ENCODE data around the gene FANCG. TPM values are rescaled to one million over a fixed set of nuclear protein-coding genes. Genes with fewer than 3 reads are reported as not detected.

FANCG gene
- total RNA-seq, 1 experiment from 2014 or later: 108 TPM

DNA sequence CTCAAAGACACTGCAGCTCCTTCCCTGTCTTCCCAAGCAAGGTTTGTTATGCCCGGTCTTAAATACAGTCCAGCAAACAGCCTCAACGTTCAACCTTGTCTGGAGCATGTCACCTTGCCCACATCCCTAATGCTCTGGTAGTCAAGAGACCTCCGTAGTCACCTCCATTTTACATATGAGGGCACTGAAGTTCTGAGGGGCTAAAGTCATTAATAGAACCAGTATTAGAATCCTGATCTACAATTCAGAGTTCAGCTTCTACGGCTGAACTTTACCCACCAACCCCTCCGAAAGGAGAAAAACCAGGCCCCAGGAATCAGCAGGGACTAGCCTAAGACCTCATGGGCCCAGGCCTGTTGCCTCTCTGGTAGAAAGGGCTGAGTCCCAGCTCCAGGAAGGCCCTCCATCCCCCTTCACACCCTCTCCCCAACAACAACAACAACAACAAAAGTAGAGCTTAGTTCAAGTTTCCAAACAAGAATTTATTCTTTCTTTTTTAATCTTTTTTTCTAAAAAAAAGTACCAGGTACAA is 24.0 kb upstream of the FANCG start:
- H3K27me3 Mint-ChIP-seq (ENCODE audit: low read depth): no peaks in the 10 kb centered on the region
- H3K9me3 Mint-ChIP-seq: no peaks in the 10 kb centered on the region
- peaks cover 16% of the 10 kb centered on the region for H3K4me1 Mint-ChIP-seq
- peak overlapping the region; percentile 99 for H3K27ac Mint-ChIP-seq
- peak overlapping the region; percentile 96 for H3K4me3 Mint-ChIP-seq
- DNase-seq (ENCODE audit: low spot score): no peak
- H3K36me3 Mint-ChIP-seq: peaks cover 22% of the 10 kb centered on the region
- no peak for ATAC-seq
- ChIA-PET POLR2A (interaction anchor here (0.8 to 2.7 kb wide), 7 partner anchors 8 to 587 kb away, joined by 3 to 18 read pairs (median 14); partner anchors contain the start of genes ATOSB, FANCG, UNC13B and VCP), CTCF (interaction anchor here (0.7 to 1.8 kb wide), 14 partner anchors 8 to 554 kb away, joined by 3 to 28 read pairs (median 4); partner anchors contain the start of genes ATOSB, CCDC107, RMRP and VCP)
- TF ChIP-seq KAT7 (CRISPR knock-in tag; IDR thresholded peaks at IDR 0.05; ENCODE audit: borderline replicate concordance) (no peak), ZNF416 (CRISPR knock-in tag; IDR thresholded peaks at IDR 0.05) (no peak), CREM (CRISPR knock-in tag; IDR thresholded peaks at IDR 0.05) (no peak), OVOL2 (CRISPR knock-in tag; IDR thresholded peaks at IDR 0.05; ENCODE audit: borderline replicate concordance) (no peak), TCF7 (CRISPR knock-in tag; IDR thresholded peaks at IDR 0.05; ENCODE audit: low read depth) (no peak), ESRRA (CRISPR knock-in tag; IDR thresholded peaks at IDR 0.05; ENCODE audit: borderline replicate concordance) (no peak), PREB (CRISPR knock-in tag; IDR thresholded peaks at IDR 0.05; ENCODE audit: borderline replicate concordance) (no peak), RELA (CRISPR knock-in tag; IDR thresholded peaks at IDR 0.05; ENCODE audit: borderline replicate concordance) (no peak), SMAD4 (CRISPR knock-in tag; IDR thresholded peaks at IDR 0.05) (no peak), RORB (CRISPR knock-in tag; IDR thresholded peaks at IDR 0.05) (no peak), TEAD1 (CRISPR knock-in tag; IDR thresholded peaks at IDR 0.05) (no peak), CREB1 (CRISPR knock-in tag; IDR thresholded peaks at IDR 0.05) (no peak), ZNF263 (CRISPR knock-in tag; IDR thresholded peaks at IDR 0.05; ENCODE audit: low read depth) (no peak)
- TF ChIP-seq, protein P1, sequence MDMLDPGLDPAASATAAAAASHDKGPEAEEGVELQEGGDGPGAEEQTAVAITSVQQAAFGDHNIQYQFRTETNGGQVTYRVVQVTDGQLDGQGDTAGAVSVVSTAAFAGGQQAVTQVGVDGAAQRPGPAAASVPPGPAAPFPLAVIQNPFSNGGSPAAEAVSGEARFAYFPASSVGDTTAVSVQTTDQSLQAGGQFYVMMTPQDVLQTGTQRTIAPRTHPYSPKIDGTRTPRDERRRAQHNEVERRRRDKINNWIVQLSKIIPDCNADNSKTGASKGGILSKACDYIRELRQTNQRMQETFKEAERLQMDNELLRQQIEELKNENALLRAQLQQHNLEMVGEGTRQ (CRISPR knock-in tag; IDR thresholded peaks at IDR 0.05): no peak
- TF ChIP-seq, protein P2, sequence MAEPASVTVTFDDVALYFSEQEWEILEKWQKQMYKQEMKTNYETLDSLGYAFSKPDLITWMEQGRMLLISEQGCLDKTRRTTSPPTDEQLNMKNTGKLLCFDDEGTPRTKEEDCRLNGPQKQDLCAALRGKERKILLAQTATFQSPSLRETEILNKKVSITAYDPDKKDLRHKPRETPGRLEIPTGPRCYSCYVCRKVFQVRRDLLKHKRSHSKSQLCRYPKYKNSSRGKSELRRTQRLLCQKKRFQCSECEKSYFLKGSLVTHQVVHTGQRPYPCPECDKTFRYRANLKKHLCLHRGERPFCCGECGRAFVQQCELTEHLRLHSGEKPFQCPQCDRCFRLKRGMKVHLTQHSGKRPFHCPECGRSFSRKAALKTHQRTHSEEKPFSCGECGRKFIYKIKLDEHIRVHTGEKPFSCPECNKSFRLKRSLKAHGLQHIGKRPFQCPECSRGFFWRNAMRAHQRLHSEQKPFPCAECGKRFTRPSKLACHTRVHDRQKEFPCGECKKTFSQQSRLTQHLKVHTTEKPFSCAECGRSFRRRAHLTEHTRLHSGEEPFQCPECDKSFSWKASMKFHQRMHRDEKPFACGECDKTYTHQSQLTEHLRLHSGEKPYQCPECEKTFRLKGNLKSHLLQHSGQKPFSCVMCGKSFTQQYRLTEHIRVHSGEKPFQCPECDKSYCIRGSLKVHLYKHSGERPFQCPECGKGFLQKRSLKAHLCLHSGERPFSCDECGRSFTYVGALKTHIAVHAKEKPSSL (CRISPR knock-in tag; conservative IDR thresholded peaks at IDR 0.05): no peak

DNA sequence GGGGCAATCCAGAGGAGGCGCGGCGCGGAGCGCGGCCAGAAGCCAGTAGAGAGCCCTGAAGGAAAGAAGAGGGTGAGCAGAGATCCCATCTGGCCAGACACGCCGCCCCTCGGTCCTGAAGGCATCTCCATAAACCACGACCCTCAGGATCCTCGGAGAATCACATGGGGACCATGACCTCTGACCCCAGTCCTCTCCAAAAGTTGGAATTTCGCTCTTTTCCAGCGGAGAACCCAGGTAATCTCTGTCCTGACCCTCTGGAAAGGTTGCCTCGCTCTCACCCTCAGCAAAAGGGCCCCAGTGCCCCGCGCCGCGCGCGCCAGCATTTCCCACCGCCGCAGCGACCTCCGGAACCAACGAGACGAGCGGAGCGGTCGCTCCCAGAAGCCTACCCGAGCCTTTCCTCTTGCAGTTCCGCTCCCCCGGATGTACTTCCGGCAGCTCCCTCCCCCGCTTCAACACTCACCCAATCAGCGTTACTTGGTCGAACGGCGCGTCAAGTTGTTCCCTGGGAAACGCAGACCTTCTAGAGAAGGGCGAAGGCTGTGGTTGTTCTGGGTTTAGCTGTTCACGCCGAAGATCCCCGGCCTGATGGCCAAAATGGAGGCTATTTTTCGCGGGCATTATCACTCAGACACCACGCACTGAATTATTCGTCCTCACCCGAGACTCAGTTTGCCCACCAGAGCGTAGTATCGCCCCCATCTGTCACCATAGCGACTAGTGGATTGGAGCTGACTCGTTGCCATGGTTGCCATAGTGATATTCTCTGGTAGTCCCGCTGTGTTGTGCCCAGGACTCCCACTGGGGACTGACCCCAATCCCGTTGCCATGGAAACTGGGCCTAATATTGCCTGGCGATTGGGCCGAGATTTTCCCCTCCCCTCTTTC is 23.3 kb upstream of the FANCG start, which contains the start of gene STOML2:
TSS of gene STOML2 (minus strand) at position 363 of the 891 bp plus-strand sequence. CDS start at position 326, 37 bp downstream.
- peak within 1 kb of the TSS; percentile 96 for H3K4me3 Mint-ChIP-seq
- ChIA-PET CTCF (interaction anchor here (0.7 to 1.8 kb wide), 15 partner anchors 9 to 555 kb away, joined by 3 to 28 read pairs (median 4); partner anchors contain the start of genes ATOSB, CCDC107, RMRP and VCP), POLR2A (interaction anchor here (0.6 to 2.7 kb wide), 8 partner anchors 9 to 588 kb away, joined by 3 to 18 read pairs (median 10); partner anchors contain the start of genes ATOSB, FANCG, UNC13B and VCP)
- peak; percentile 91 for DNase-seq (ENCODE audit: low spot score)
- no peaks in the 10 kb centered on the region for H3K27me3 Mint-ChIP-seq (ENCODE audit: low read depth)
- H3K9me3 Mint-ChIP-seq: no peaks in the 10 kb centered on the region
- H3K4me1 Mint-ChIP-seq: peaks cover 16% of the 10 kb centered on the region
- H3K36me3 Mint-ChIP-seq: peaks cover 22% of the 10 kb centered on the region
- H3K27ac Mint-ChIP-seq: peak within 1 kb of the TSS; percentile 99
- peak; percentile 95 for ATAC-seq
- TF ChIP-seq MXD4 (CRISPR knock-in tag; IDR thresholded peaks at IDR 0.05; ENCODE audit: borderline replicate concordance) (no peak), ZNF512 (CRISPR knock-in tag; IDR thresholded peaks at IDR 0.05; ENCODE audit: borderline replicate concordance) (no peak), MLX (CRISPR knock-in tag; IDR thresholded peaks at IDR 0.05) (no peak)
- TF ChIP-seq, protein P3, sequence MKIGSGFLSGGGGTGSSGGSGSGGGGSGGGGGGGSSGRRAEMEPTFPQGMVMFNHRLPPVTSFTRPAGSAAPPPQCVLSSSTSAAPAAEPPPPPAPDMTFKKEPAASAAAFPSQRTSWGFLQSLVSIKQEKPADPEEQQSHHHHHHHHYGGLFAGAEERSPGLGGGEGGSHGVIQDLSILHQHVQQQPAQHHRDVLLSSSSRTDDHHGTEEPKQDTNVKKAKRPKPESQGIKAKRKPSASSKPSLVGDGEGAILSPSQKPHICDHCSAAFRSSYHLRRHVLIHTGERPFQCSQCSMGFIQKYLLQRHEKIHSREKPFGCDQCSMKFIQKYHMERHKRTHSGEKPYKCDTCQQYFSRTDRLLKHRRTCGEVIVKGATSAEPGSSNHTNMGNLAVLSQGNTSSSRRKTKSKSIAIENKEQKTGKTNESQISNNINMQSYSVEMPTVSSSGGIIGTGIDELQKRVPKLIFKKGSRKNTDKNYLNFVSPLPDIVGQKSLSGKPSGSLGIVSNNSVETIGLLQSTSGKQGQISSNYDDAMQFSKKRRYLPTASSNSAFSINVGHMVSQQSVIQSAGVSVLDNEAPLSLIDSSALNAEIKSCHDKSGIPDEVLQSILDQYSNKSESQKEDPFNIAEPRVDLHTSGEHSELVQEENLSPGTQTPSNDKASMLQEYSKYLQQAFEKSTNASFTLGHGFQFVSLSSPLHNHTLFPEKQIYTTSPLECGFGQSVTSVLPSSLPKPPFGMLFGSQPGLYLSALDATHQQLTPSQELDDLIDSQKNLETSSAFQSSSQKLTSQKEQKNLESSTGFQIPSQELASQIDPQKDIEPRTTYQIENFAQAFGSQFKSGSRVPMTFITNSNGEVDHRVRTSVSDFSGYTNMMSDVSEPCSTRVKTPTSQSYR (CRISPR knock-in tag; IDR thresholded peaks at IDR 0.05): no peak
- TF ChIP-seq, protein P1 (CRISPR knock-in tag; IDR thresholded peaks at IDR 0.05): peak; percentile 37; the same call in 1 of the 2 replicates

Data from WTC11 (cell line).